Measurements from ENCODE around the gene UVRAG.

Gene UVRAG

GRCh38 chr11:75802021-75802912 lies 12.7 kb upstream of the UVRAG start:
- TF ChIP-seq EP300 (IDR thresholded peaks at IDR 0.05; ENCODE audit: borderline replicate concordance) = no peak
- no peak for TF ChIP-seq ZBTB7A (IDR thresholded peaks at IDR 0.05; ENCODE audit: low read depth)
- TF ChIP-seq RAD21 (IDR thresholded peaks at IDR 0.05; ENCODE audit: low read depth) = no peak
- TF ChIP-seq TAF1 (IDR thresholded peaks at IDR 0.05; ENCODE audit: low read depth) = no peak
- TF ChIP-seq EGR1 (IDR thresholded peaks at IDR 0.05) = no peak

- TF ChIP-seq CEBPB (IDR thresholded peaks at IDR 0.05) (no peak), RAD21 (IDR thresholded peaks at IDR 0.05; ENCODE audit: low read depth) (peak; percentile 86)
These were observed 11.8 kb upstream of the UVRAG start for GRCh38 chr11:75802913-75803820.

GRCh38 chr11:75809111-75809510 lies 5.9 kb upstream of the UVRAG start:
- no peak for TF ChIP-seq TEAD4 (IDR thresholded peaks at IDR 0.05)
- no peak for TF ChIP-seq USF1 (IDR thresholded peaks at IDR 0.05)
- no peak for TF ChIP-seq RAD21 (IDR thresholded peaks at IDR 0.05; ENCODE audit: low read depth)
- no peak for TF ChIP-seq TCF12 (IDR thresholded peaks at IDR 0.05; ENCODE audit: low read depth)
- no peak for TF ChIP-seq CEBPB (IDR thresholded peaks at IDR 0.05)
- TF ChIP-seq YY1 (IDR thresholded peaks at IDR 0.05; ENCODE audit: low read depth) = no peak
- TF ChIP-seq MAX (IDR thresholded peaks at IDR 0.05) = no peak
- no peak for TF ChIP-seq NFIC (IDR thresholded peaks at IDR 0.05)
- no peak for TF ChIP-seq EP300 (IDR thresholded peaks at IDR 0.05; ENCODE audit: borderline replicate concordance)
- no peak for TF ChIP-seq TAF1 (IDR thresholded peaks at IDR 0.05; ENCODE audit: low read depth)
- no peak for TF ChIP-seq CREB1 (IDR thresholded peaks at IDR 0.05; ENCODE audit: low read depth)

GRCh38 chr11:75809991-75810390 lies 5.0 kb upstream of the UVRAG start:
- no peak for TF ChIP-seq CREB1 (IDR thresholded peaks at IDR 0.05; ENCODE audit: low read depth)
- no peak for TF ChIP-seq TCF12 (IDR thresholded peaks at IDR 0.05; ENCODE audit: low read depth)
- TF ChIP-seq MAX (IDR thresholded peaks at IDR 0.05) = no peak
- TF ChIP-seq RAD21 (IDR thresholded peaks at IDR 0.05; ENCODE audit: low read depth) = no peak
- TF ChIP-seq YY1 (IDR thresholded peaks at IDR 0.05; ENCODE audit: low read depth) = no peak
- TF ChIP-seq NFIC (IDR thresholded peaks at IDR 0.05) = no peak
- TF ChIP-seq EP300 (IDR thresholded peaks at IDR 0.05; ENCODE audit: borderline replicate concordance) = no peak
- TF ChIP-seq USF1 (IDR thresholded peaks at IDR 0.05) = no peak
- no peak for TF ChIP-seq FOXM1 (IDR thresholded peaks at IDR 0.05; ENCODE audit: borderline replicate concordance, low read depth)
- TF ChIP-seq TAF1 (IDR thresholded peaks at IDR 0.05; ENCODE audit: low read depth) = no peak
- no peak for TF ChIP-seq TEAD4 (IDR thresholded peaks at IDR 0.05)
- TF ChIP-seq ZBTB7A (IDR thresholded peaks at IDR 0.05; ENCODE audit: low read depth) = no peak
- TF ChIP-seq CEBPB (IDR thresholded peaks at IDR 0.05) = no peak
- TF ChIP-seq REST (IDR thresholded peaks at IDR 0.05; ENCODE audit: low read depth) = no peak

- no peak for TF ChIP-seq EP300 (IDR thresholded peaks at IDR 0.05; ENCODE audit: borderline replicate concordance)
- no peak for TF ChIP-seq TAF1 (IDR thresholded peaks at IDR 0.05; ENCODE audit: low read depth)
- no peak for TF ChIP-seq TCF12 (IDR thresholded peaks at IDR 0.05; ENCODE audit: low read depth)
- no peak for TF ChIP-seq FOXM1 (IDR thresholded peaks at IDR 0.05; ENCODE audit: borderline replicate concordance, low read depth)
- TF ChIP-seq CREB1 (IDR thresholded peaks at IDR 0.05; ENCODE audit: low read depth) = no peak
- TF ChIP-seq YY1 (IDR thresholded peaks at IDR 0.05; ENCODE audit: low read depth) = no peak
- TF ChIP-seq ZBTB7A (IDR thresholded peaks at IDR 0.05; ENCODE audit: low read depth) = no peak
- TF ChIP-seq MAX (IDR thresholded peaks at IDR 0.05) = no peak
- TF ChIP-seq REST (IDR thresholded peaks at IDR 0.05; ENCODE audit: low read depth) = no peak
These were observed 4.2 kb upstream of the UVRAG start for GRCh38 chr11:75810637-75811390.

Measured in Ishikawa (cell line).